SK-N-SH treated with all-trans-retinoic acid at 6 μM for 48 hours (cell line): ENCODE data around the gene ENO4.

Source experiments
- ATAC-seq: fragments of 200-7000 bp; cut with Tn5 transposase; 3 replicates; pipeline ENCODE4 v1.9.1; 2020; ENCODE audit warnings: mild to moderate bottlenecking, moderate library complexity
- ARNTL ChIP-seq: fragments of 450-650 bp; formaldehyde crosslinking; IDR thresholded peaks from 2 replicates; pipeline ENCODE4 v1.5.0; 2020; ENCODE audit warnings: low read depth, mild to moderate bottlenecking, moderate library complexity, borderline replicate concordance
- BACH2 ChIP-seq: fragments of 250-450 bp; sonication (Bioruptor Pico); IDR thresholded peaks from 2 replicates; pipeline ENCODE4 v1.9.0; 2021; ENCODE audit warnings: mild to moderate bottlenecking, borderline replicate concordance
- CREB5 ChIP-seq: fragments of 250-450 bp; sonication (Bioruptor Pico); IDR thresholded peaks from 2 replicates; pipeline ENCODE4 v1.5.1; 2020; ENCODE audit warnings: low read depth, mild to moderate bottlenecking, moderate library complexity
- CSDC2 ChIP-seq: fragments of 250-450 bp; sonication (Bioruptor Pico); IDR thresholded peaks from 2 replicates; pipeline ENCODE4 v1.5.0; 2020; ENCODE audit warnings: mild to moderate bottlenecking, moderate library complexity
- ESRRG ChIP-seq: fragments of 250-450 bp; sonication (Bioruptor Pico); IDR thresholded peaks from 2 replicates; pipeline ENCODE4 v1.6.1; 2021; ENCODE audit warnings: mild to moderate bottlenecking
- GLIS3 ChIP-seq: fragments of 250-450 bp; sonication (Bioruptor Pico); IDR thresholded peaks from 2 replicates; pipeline ENCODE4 v1.5.0; 2020; ENCODE audit warnings: mild to moderate bottlenecking, moderate library complexity
- ISL1 ChIP-seq: fragments of 250-450 bp; sonication (Bioruptor Pico); IDR thresholded peaks from 2 replicates; pipeline ENCODE4 v2.1.2; 2022; ENCODE audit warnings: mild to moderate bottlenecking, moderate library complexity
- PPARA ChIP-seq: fragments of 250-450 bp; sonication (Bioruptor Pico); IDR thresholded peaks from 2 replicates; pipeline ENCODE4 v1.5.0; 2020; ENCODE audit warnings: mild to moderate bottlenecking, borderline replicate concordance
- RARB ChIP-seq: fragments of 250-450 bp; sonication (Bioruptor Pico); IDR thresholded peaks from 2 replicates; pipeline ENCODE4 v1.8.0; 2021; ENCODE audit warnings: mild to moderate bottlenecking, moderate library complexity
- SNAI2 ChIP-seq: fragments of 250-450 bp; sonication (Bioruptor Pico); IDR thresholded peaks from 2 replicates; pipeline ENCODE4 v1.5.0; 2020; ENCODE audit warnings: mild to moderate bottlenecking, moderate library complexity
- TCF4 ChIP-seq: fragments of 250-450 bp; sonication (Bioruptor Pico); IDR thresholded peaks from 2 replicates; pipeline ENCODE4 v1.8.0; 2021; ENCODE audit warnings: mild to moderate bottlenecking, moderate library complexity, borderline replicate concordance
- TOX ChIP-seq: fragments of 250-450 bp; sonication (Bioruptor Pico); IDR thresholded peaks from 2 replicates; pipeline ENCODE4 v1.8.0; 2021; ENCODE audit warnings: mild to moderate bottlenecking, moderate library complexity, borderline replicate concordance
- TSHZ2 ChIP-seq: fragments of 250-450 bp; sonication (Bioruptor Pico); IDR thresholded peaks from 2 replicates; pipeline ENCODE4 v1.5.0; 2020; ENCODE audit warnings: mild to moderate bottlenecking, moderate library complexity
- ZC3H10 ChIP-seq: fragments of 250-450 bp; sonication (Bioruptor Pico); IDR thresholded peaks from 2 replicates; pipeline ENCODE4 v1.5.1; 2021; ENCODE audit warnings: mild to moderate bottlenecking, moderate library complexity
- ZFP3 ChIP-seq: fragments of 250-450 bp; sonication (Bioruptor Pico); IDR thresholded peaks from 2 replicates; pipeline ENCODE4 v1.5.0; 2020; ENCODE audit warnings: mild to moderate bottlenecking, moderate library complexity
- ZFP30 ChIP-seq: fragments of 450-650 bp; formaldehyde crosslinking; IDR thresholded peaks from 2 replicates; pipeline ENCODE4 v1.5.0; 2022; ENCODE audit warnings: mild to moderate bottlenecking, moderate library complexity
- ZNF565 ChIP-seq: fragments of 450-650 bp; formaldehyde crosslinking; conservative IDR thresholded peaks from 2 replicates; pipeline ENCODE4 v1.5.0; 2020; ENCODE audit warnings: low read depth, mild to moderate bottlenecking, moderate library complexity
- ZNF70 ChIP-seq: fragments of 450-650 bp; formaldehyde crosslinking; IDR thresholded peaks from 2 replicates; pipeline ENCODE4 v1.5.0; 2020; ENCODE audit warnings: mild to moderate bottlenecking, moderate library complexity
- ZNF8 ChIP-seq: fragments of 450-650 bp; formaldehyde crosslinking; IDR thresholded peaks from 2 replicates; pipeline ENCODE4 v1.5.0; 2020; ENCODE audit warnings: mild to moderate bottlenecking, moderate library complexity
- TF ChIP-seq, protein P1 (sequence below): fragments of 250-450 bp; sonication (Bioruptor Pico); IDR thresholded peaks from 2 replicates; pipeline ENCODE4 v1.8.0; 2021; ENCODE audit warnings: low read depth, mild to moderate bottlenecking, moderate library complexity, borderline replicate concordance
- TF ChIP-seq, protein P2 (sequence below): fragments of 250-450 bp; sonication (Bioruptor Pico); IDR thresholded peaks from 2 replicates; pipeline ENCODE4 v1.5.1; 2021; ENCODE audit warnings: mild to moderate bottlenecking, moderate library complexity

The ENO4 gene

GRCh38 chr10:116828116-116828515 is 21.2 kb upstream of the ENO4 start:
- no peak for ATAC-seq
- TF ChIP-seq, protein P1, sequence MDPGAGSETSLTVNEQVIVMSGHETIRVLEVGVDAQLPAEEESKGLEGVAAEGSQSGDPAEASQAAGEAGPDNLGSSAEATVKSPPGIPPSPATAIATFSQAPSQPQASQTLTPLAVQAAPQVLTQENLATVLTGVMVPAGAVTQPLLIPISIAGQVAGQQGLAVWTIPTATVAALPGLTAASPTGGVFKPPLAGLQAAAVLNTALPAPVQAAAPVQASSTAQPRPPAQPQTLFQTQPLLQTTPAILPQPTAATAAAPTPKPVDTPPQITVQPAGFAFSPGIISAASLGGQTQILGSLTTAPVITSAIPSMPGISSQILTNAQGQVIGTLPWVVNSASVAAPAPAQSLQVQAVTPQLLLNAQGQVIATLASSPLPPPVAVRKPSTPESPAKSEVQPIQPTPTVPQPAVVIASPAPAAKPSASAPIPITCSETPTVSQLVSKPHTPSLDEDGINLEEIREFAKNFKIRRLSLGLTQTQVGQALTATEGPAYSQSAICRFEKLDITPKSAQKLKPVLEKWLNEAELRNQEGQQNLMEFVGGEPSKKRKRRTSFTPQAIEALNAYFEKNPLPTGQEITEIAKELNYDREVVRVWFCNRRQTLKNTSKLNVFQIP (CRISPR knock-in tag), result no peak
- TF ChIP-seq GLIS3, result no peak
- no peak for TF ChIP-seq ZNF70 (CRISPR knock-in tag)
- TF ChIP-seq, protein P2, sequence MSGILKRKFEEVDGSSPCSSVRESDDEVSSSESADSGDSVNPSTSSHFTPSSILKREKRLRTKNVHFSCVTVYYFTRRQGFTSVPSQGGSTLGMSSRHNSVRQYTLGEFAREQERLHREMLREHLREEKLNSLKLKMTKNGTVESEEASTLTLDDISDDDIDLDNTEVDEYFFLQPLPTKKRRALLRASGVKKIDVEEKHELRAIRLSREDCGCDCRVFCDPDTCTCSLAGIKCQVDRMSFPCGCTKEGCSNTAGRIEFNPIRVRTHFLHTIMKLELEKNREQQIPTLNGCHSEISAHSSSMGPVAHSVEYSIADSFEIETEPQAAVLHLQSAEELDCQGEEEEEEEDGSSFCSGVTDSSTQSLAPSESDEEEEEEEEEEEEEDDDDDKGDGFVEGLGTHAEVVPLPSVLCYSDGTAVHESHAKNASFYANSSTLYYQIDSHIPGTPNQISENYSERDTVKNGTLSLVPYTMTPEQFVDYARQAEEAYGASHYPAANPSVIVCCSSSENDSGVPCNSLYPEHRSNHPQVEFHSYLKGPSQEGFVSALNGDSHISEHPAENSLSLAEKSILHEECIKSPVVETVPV (CRISPR knock-in tag), result no peak
- no peak for TF ChIP-seq ZNF565 (CRISPR knock-in tag)
- TF ChIP-seq RARB (CRISPR knock-in tag), result no peak
- no peak for TF ChIP-seq ZC3H10 (CRISPR knock-in tag)
- no peak for TF ChIP-seq ESRRG (CRISPR knock-in tag)
- no peak for TF ChIP-seq ZFP3
- no peak for TF ChIP-seq ZFP30 (CRISPR knock-in tag)
- TF ChIP-seq BACH2, result no peak
- no peak for TF ChIP-seq TSHZ2

DNA sequence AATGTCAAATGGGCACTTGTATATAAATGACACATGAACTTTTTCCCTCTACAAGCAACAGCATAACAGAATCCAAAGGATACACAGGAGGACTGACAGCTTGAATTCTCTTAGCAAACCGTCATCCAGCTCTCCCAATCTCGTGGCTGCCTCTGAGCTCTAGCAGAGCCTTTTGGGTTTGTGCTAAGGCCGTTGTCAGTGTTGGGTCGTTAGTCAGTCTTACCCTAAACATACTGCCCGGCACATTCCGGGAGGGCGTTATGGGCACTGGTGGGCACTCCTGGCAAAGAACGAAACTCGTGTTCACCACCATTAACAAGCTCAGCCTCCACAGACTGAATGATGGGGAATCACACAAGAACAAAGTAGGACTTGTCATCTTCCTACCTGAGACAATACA is 19.6 kb upstream of the ENO4 start:
- ATAC-seq, result no peak
- TF ChIP-seq ZNF8 (CRISPR knock-in tag) (no peak), TSHZ2 (no peak), CREB5 (CRISPR knock-in tag) (no peak), CSDC2 (no peak), ZC3H10 (CRISPR knock-in tag) (no peak), ESRRG (CRISPR knock-in tag) (no peak), SNAI2 (CRISPR knock-in tag) (no peak), ISL1 (CRISPR knock-in tag) (no peak), TOX (CRISPR knock-in tag) (no peak), RARB (CRISPR knock-in tag) (no peak)
- TF ChIP-seq, protein P1 (CRISPR knock-in tag), result no peak

DNA sequence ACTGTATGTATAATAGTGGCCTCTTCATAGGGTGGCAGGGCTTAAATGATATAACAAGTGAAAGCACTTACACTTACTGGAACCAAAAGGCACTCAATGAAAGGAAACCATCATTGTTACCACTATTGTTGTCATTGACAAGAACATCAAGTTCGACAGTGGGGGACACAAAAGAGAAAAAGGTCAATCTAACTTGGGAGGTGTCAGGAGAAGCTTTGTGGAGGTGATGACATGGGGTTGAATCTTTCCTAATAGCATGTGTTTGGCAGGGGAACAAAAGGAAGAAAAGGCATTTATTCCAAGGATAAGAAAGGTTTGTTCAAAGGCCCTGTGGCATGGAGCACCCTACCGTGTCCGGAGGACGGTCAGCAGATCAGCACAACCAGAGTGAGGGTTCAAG is 18.2 kb upstream of the ENO4 start:
- ATAC-seq, result no peak
- no peak for TF ChIP-seq ARNTL (CRISPR knock-in tag)
- TF ChIP-seq, protein P2 (CRISPR knock-in tag), result no peak
- no peak for TF ChIP-seq TCF4 (CRISPR knock-in tag)
- TF ChIP-seq CREB5 (CRISPR knock-in tag), result no peak
- TF ChIP-seq PPARA (CRISPR knock-in tag), result no peak
- TF ChIP-seq ZFP3, result no peak
- no peak for TF ChIP-seq ZC3H10 (CRISPR knock-in tag)
